Panc1 (cell line): Measurements from ENCODE around the gene TRAF6. TPM values are rescaled to one million over a fixed set of nuclear protein-coding genes. Genes with fewer than 3 reads are reported as not detected.

Experiments used
- ATAC-seq: fragments of 200-7000 bp; cut with Tn5 transposase; 2 replicates; pipeline ENCODE4 v1.9.1; 2020; ENCODE audit warnings: mild to moderate bottlenecking, moderate library complexity
- BruUV-seq: library from RNA; stranded (reverse); fragments of 400-500 nt; replicated peaks from 2 replicates; lab custom pipeline; 2021; lab: Mats Ljungman, UMichigan
- CTCF ChIA-PET: fragments of 300-600 bp; sonication (Branson Sonifier 250); formaldehyde crosslinking; loops from one replicate; lab custom pipeline; 2022; ENCODE audit warnings: antibody characterized with exemption; lab: Charles Lee
- POLR2A ChIA-PET: fragments of 300-600 bp; sonication (Branson Sonifier 250); formaldehyde crosslinking; loops from one replicate; lab custom pipeline; 2022; ENCODE audit warnings: antibody characterized with exemption; lab: Charles Lee
- DNase-seq: peaks from one replicate; pipeline ENCODE4 v3.0.0-alpha.2; 2010; ENCODE audit warnings: low read depth, low spot score
- H3K27ac ChIP-seq: 2 replicates; pipeline ENCODE4 v1.5.1; 2011; ENCODE audit warnings: mild to moderate bottlenecking, low read length, inconsistent platforms
- H3K27me3 ChIP-seq: fragments of 200-500 bp; sonication (Bioruptor generic); 2 replicates; pipeline ENCODE4 v1.6.0; 2014; ENCODE audit warnings: low read length, inconsistent platforms; ENCODE audit not compliant: control insufficient read depth, insufficient read depth
- H3K36me3 ChIP-seq: fragments of 200-500 bp; sonication (Bioruptor generic); 2 replicates; pipeline ENCODE4 v1.5.1; 2014; ENCODE audit warnings: inconsistent platforms, mild to moderate bottlenecking, low read length, moderate library complexity; ENCODE audit not compliant: control insufficient read depth, insufficient read depth
- H3K4me1 ChIP-seq: 2 replicates; pipeline ENCODE4 v1.5.1; 2011; ENCODE audit warnings: inconsistent platforms, mild to moderate bottlenecking, low read length, moderate library complexity; ENCODE audit not compliant: control insufficient read depth, insufficient read depth
- H3K4me3 ChIP-seq, 2 experiments: 2 replicates each; pipeline ENCODE4 v1.5.1; 2011 to 2012; ENCODE audit warnings: low read depth in 2 of 2, low read length in 2 of 2, mild to moderate bottlenecking in 2 of 2, inconsistent platforms in 1 of 2, moderate library complexity in 1 of 2
- H3K9me3 ChIP-seq: fragments of 200-500 bp; sonication (Bioruptor generic); 2 replicates; pipeline ENCODE4 v1.5.1; 2014; ENCODE audit warnings: low read depth, mild to moderate bottlenecking, inconsistent platforms, low read length, moderate library complexity; ENCODE audit not compliant: control insufficient read depth, insufficient read depth
- CTCF ChIP-seq: fragments of 450-650 bp; IDR thresholded peaks from 2 replicates; pipeline ENCODE4 v1.5.1; 2017; ENCODE audit warnings: mild to moderate bottlenecking
- POLR2AphosphoS5 ChIP-seq: IDR thresholded peaks from 2 replicates; pipeline ENCODE4 v1.6.1; 2012; ENCODE audit warnings: mild to moderate bottlenecking, low read depth, low read length, moderate library complexity
- SIN3A ChIP-seq: IDR thresholded peaks from 2 replicates; pipeline ENCODE4 v1.6.1; 2012; ENCODE audit warnings: low read depth, mild to moderate bottlenecking, low read length, moderate library complexity, borderline replicate concordance; ENCODE audit not compliant: insufficient read depth
- TCF7L2 ChIP-seq: IDR thresholded peaks from 2 replicates; pipeline ENCODE4 v1.6.1; 2011; ENCODE audit warnings: mild to moderate bottlenecking, low read depth, low read length, inconsistent platforms
- in situ Hi-C: cut with HindIII; loops from 2 replicates; pipeline ENCODE4 v1.10.0; 2016; ENCODE audit warnings: low sequenced_read_pairs, low pct_unique_long_range_greater_than_20kb
- intact Hi-C: fragments of 100-400 bp; cut with micrococcal nuclease; formaldehyde crosslinking; loops from one replicate; pipeline ENCODE4 v1.10.0; 2022; ENCODE audit not compliant: unreplicated experiment
- total RNA-seq: library from RNA; stranded (reverse); gene quantifications from one replicate; pipeline ENCODE4 v1.2.1, GENCODE V29; 2021; ENCODE audit not compliant: unreplicated experiment
- TF ChIP-seq, protein P1 (sequence below), 2 experiments: IDR thresholded peaks; 2 replicates each; pipeline ENCODE4 v1.6.1; 2011 to 2012; ENCODE audit warnings: low read depth in 2 of 2, control low read depth in 1 of 2, low read length in 1 of 2, mild to moderate bottlenecking in 1 of 2, moderate library complexity in 1 of 2; ENCODE audit not compliant: insufficient read depth in 1 of 2

TRAF6 gene
- total RNA-seq, 1 experiment from 2014 or later, result 10.9 TPM

DNA sequence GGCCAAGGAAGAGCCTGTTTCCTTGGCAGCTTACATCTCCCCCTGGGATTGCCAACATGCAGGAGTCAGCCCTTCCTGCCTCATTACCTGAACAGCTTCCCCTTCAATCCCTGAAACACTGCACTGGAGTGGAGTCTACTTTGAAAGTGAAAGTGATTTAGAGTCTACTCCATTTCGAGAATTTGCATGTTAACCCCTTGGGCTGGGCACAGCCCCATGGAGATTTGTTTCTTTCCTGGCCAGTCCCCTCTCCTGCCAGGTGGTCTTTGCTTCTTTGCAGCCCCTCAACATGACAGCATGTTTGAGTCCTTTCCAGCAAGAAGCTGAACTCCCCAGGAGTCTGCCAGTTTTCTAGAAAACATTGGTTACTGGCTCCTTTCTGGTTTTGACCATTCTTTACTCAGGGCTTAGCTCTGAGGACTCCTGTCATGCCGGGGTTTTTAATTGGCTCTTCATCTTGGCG lies 59.9 kb downstream of the TRAF6 start:
- TF ChIP-seq, protein P1, sequence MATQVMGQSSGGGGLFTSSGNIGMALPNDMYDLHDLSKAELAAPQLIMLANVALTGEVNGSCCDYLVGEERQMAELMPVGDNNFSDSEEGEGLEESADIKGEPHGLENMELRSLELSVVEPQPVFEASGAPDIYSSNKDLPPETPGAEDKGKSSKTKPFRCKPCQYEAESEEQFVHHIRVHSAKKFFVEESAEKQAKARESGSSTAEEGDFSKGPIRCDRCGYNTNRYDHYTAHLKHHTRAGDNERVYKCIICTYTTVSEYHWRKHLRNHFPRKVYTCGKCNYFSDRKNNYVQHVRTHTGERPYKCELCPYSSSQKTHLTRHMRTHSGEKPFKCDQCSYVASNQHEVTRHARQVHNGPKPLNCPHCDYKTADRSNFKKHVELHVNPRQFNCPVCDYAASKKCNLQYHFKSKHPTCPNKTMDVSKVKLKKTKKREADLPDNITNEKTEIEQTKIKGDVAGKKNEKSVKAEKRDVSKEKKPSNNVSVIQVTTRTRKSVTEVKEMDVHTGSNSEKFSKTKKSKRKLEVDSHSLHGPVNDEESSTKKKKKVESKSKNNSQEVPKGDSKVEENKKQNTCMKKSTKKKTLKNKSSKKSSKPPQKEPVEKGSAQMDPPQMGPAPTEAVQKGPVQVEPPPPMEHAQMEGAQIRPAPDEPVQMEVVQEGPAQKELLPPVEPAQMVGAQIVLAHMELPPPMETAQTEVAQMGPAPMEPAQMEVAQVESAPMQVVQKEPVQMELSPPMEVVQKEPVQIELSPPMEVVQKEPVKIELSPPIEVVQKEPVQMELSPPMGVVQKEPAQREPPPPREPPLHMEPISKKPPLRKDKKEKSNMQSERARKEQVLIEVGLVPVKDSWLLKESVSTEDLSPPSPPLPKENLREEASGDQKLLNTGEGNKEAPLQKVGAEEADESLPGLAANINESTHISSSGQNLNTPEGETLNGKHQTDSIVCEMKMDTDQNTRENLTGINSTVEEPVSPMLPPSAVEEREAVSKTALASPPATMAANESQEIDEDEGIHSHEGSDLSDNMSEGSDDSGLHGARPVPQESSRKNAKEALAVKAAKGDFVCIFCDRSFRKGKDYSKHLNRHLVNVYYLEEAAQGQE (IDR thresholded peaks at IDR 0.05; ENCODE audit: insufficient read depth in 1 of 2, low read depth in 2 of 2, low read length in 1 of 2), result no peak
- TF ChIP-seq SIN3A (no peak), CTCF (no peak), TCF7L2 (no peak), POLR2AphosphoS5 (no peak)
- CTCF ChIA-PET, result no interaction called here
- DNase-seq, result no peak
- Histone ChIP-seq H3K36me3 (no peaks in the 10 kb centered on the region), H3K4me1 (no peaks in the 10 kb centered on the region; the same call in 1 of the 2 replicates), H3K4me3 (peak overlapping the region in 1 of 2 experiments; percentile 34; a peak in 2 of 4 replicates), H3K27ac (no peak overlapping the region), H3K27me3 (no peaks in the 10 kb centered on the region; the same call in 1 of the 2 replicates), H3K9me3 (no peaks in the 10 kb centered on the region)
- no peak; the same call in 1 of the 2 replicates for ATAC-seq
- BruUV-seq, result no TSS peak
- intact Hi-C loops, result no loop called here
- POLR2A ChIA-PET, result no interaction called here
- in situ Hi-C loops, result no loop called here

DNA sequence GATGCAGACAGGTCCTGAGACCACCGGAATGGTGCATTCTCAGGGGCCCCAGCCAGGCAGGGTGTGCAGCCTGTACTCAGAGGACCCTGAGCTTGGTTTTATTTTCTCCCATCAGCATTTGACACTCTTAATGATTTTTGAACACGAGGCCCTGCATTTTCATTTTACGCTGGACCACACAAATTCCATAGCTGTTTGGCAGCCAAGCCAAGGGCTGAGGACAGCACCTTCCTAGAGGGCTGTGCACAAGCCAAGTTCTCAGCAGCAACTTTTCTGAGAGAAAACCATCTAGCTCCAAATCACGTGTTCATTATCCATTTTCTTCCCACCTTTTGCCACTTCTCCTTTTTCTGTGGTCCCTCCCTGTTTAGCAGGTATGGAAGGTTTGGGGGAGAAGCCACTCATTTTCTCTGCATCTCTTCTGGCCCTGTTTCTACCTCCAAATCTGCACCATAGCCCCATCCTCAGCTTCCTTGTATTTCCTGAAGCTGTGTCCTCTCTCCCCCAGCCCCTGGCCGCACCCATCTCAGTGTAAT lies 60.4 kb downstream of the TRAF6 start:
- H3K27me3 ChIP-seq, result no peaks in the 10 kb centered on the region; the same call in 1 of the 2 replicates
- no peak; the same call in 1 of the 2 replicates for ATAC-seq
- in situ Hi-C loops (no loop called here), intact Hi-C loops (no loop called here)
- no peaks in the 10 kb centered on the region for H3K9me3 ChIP-seq
- no peak for DNase-seq
- no peaks in the 10 kb centered on the region for H3K36me3 ChIP-seq
- H3K4me1 ChIP-seq, result no peaks in the 10 kb centered on the region; the same call in 1 of the 2 replicates
- BruUV-seq, result no TSS peak
- H3K4me3 ChIP-seq, result peak overlapping the region in 1 of 2 experiments; percentile 34; a peak in 2 of 4 replicates
- no peak for TF ChIP-seq SIN3A
- TF ChIP-seq POLR2AphosphoS5, result no peak
- TF ChIP-seq CTCF, result no peak
- no peak for TF ChIP-seq TCF7L2
- H3K27ac ChIP-seq, result no peak overlapping the region
- ChIA-PET POLR2A (no interaction called here), CTCF (no interaction called here)
